Parathyroid adenoma (tissue), 2 donors: ENCODE results near the gene MAPK8IP1.

Experiments used
- H2AFZ ChIP-seq: fragments of 300-600 bp; sonication (generic); one replicate; pipeline ENCODE4 v1.7.0; 2017; ENCODE audit warnings: antibody characterized with exemption, mild to moderate bottlenecking
- H3K27ac ChIP-seq: fragments of 300-600 bp; sonication (generic); one replicate; pipeline ENCODE4 v1.7.0; 2017
- H3K27me3 ChIP-seq: fragments of 300-600 bp; sonication (generic); one replicate; pipeline ENCODE4 v1.7.0; 2017; ENCODE audit warnings: low read length; ENCODE audit not compliant: control insufficient read depth, insufficient read depth
- H3K36me3 ChIP-seq: fragments of 300-600 bp; sonication (generic); one replicate; pipeline ENCODE4 v1.7.0; 2017; ENCODE audit warnings: low read length; ENCODE audit not compliant: control insufficient read depth, insufficient read depth
- H3K4me1 ChIP-seq: fragments of 300-600 bp; sonication (generic); one replicate; pipeline ENCODE4 v1.7.0; 2017; ENCODE audit warnings: control low read depth
- H3K4me2 ChIP-seq: fragments of 300-600 bp; sonication (generic); one replicate; pipeline ENCODE4 v1.7.0; 2017; ENCODE audit warnings: low read length
- H3K4me3 ChIP-seq: fragments of 300-600 bp; sonication (generic); one replicate; pipeline ENCODE4 v1.7.0; 2017; ENCODE audit warnings: low read depth, low read length
- H3K79me2 ChIP-seq: fragments of 300-600 bp; sonication (generic); one replicate; pipeline ENCODE4 v1.7.0; 2017; ENCODE audit warnings: control low read depth
- H3K9ac ChIP-seq: fragments of 300-600 bp; sonication (generic); one replicate; pipeline ENCODE4 v1.7.0; 2017; ENCODE audit warnings: mild to moderate bottlenecking
- H3K9me3 ChIP-seq: fragments of 300-600 bp; sonication (generic); one replicate; pipeline ENCODE4 v1.7.0; 2017; ENCODE audit warnings: low read length; ENCODE audit not compliant: control insufficient read depth
- TF ChIP-seq, protein P1 (sequence below): fragments of 300-600 bp; sonication (generic); IDR thresholded peaks from one replicate; pipeline ENCODE4 v1.7.0; 2017; ENCODE audit warnings: antibody characterized with exemption, mild to moderate bottlenecking
- donor health status: primary hyperparathyroidism.

Gene MAPK8IP1

DNA sequence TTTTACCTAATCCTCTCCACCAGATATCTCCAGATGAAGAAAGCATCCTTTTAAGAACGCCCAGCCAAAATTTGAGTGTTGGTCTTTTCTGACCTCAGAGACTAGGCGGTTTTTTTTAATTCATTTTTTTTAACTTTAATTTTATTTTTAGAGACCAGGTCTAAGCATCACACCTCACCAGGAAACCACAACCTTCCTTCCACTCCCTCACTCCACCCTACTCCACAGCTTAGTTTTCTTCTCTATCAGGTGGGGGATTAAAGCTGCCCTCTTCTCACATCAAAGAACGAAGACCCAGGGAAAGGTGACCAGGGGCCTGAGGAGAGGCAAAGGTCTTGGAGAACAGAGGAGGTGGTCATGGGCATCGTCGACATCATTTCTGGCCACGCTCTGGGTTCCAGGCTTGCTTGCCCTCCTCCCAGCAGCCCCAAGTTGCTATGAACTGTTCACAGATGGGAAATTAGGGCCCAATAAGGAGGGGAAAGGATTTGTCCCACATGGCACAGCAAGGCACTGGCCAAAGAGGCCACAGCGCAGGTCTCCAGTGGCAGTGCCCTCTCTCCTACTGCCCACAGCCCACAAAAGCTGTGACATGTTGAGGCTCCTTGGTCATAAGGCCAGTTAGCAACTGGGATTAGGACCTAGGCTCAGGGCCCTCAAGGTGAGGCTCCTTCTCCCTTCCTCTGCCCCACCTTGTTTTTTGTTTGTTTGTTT, 33.7 kb downstream of the MAPK8IP1 start:
- no peak overlapping the region for H3K27ac ChIP-seq
- no peaks in the 10 kb centered on the region for H3K79me2 ChIP-seq
- no peaks in the 10 kb centered on the region for H3K36me3 ChIP-seq
- H3K4me3 ChIP-seq, result peak overlapping the region; percentile 94
- no peaks in the 10 kb centered on the region for H3K9me3 ChIP-seq
- H2AFZ ChIP-seq, result no peak overlapping the region
- peak overlapping the region; percentile 93 for H3K4me2 ChIP-seq
- H3K9ac ChIP-seq, result no peak overlapping the region
- TF ChIP-seq, protein P1, sequence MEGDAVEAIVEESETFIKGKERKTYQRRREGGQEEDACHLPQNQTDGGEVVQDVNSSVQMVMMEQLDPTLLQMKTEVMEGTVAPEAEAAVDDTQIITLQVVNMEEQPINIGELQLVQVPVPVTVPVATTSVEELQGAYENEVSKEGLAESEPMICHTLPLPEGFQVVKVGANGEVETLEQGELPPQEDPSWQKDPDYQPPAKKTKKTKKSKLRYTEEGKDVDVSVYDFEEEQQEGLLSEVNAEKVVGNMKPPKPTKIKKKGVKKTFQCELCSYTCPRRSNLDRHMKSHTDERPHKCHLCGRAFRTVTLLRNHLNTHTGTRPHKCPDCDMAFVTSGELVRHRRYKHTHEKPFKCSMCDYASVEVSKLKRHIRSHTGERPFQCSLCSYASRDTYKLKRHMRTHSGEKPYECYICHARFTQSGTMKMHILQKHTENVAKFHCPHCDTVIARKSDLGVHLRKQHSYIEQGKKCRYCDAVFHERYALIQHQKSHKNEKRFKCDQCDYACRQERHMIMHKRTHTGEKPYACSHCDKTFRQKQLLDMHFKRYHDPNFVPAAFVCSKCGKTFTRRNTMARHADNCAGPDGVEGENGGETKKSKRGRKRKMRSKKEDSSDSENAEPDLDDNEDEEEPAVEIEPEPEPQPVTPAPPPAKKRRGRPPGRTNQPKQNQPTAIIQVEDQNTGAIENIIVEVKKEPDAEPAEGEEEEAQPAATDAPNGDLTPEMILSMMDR, result no peak
- H3K4me1 ChIP-seq, result peaks cover 5% of the 10 kb centered on the region
- no peaks in the 10 kb centered on the region for H3K27me3 ChIP-seq

DNA sequence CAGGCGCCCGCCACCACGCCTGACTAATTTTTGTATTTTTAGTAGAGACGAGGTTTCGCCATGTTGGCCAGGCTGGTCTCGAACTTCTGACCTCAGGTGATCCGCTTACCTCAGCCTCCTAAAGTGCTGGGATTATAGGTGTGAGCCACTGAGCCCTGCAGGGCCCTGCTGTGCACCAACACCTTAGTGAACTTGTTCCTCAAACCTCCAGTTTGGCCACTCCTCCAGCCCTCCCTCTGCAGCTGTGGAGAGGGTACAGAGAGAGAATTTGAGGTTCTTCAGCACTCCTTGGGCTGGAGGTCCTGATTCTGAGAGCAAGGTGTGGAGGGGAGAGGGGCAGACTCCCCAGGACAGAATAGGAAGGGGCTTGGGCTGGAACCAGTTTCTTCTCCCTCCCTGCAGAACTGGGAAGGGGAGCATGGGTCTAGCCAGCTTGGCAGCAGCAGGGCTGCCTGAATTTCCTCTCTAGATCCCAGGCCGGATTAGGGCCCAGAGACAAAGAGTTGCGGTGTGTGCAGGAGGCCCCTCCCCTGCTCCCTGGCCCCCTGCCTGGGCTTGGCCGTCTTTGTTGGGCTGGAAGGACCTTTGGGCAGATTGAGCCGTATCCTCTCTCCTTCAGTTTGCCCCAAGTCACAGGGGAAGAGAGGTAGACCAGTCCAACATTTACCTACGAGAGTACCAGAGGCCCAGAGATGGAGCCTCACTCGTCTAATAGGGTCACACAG, 34.5 kb downstream of the MAPK8IP1 start:
- Histone ChIP-seq H3K79me2 (no peaks in the 10 kb centered on the region), H2AFZ (no peak overlapping the region), H3K4me3 (no peak overlapping the region), H3K36me3 (no peaks in the 10 kb centered on the region), H3K9ac (no peak overlapping the region), H3K4me2 (no peak overlapping the region), H3K4me1 (peaks cover 5% of the 10 kb centered on the region), H3K27ac (no peak overlapping the region), H3K9me3 (no peaks in the 10 kb centered on the region), H3K27me3 (no peaks in the 10 kb centered on the region)
- TF ChIP-seq, protein P1, result no peak

DNA sequence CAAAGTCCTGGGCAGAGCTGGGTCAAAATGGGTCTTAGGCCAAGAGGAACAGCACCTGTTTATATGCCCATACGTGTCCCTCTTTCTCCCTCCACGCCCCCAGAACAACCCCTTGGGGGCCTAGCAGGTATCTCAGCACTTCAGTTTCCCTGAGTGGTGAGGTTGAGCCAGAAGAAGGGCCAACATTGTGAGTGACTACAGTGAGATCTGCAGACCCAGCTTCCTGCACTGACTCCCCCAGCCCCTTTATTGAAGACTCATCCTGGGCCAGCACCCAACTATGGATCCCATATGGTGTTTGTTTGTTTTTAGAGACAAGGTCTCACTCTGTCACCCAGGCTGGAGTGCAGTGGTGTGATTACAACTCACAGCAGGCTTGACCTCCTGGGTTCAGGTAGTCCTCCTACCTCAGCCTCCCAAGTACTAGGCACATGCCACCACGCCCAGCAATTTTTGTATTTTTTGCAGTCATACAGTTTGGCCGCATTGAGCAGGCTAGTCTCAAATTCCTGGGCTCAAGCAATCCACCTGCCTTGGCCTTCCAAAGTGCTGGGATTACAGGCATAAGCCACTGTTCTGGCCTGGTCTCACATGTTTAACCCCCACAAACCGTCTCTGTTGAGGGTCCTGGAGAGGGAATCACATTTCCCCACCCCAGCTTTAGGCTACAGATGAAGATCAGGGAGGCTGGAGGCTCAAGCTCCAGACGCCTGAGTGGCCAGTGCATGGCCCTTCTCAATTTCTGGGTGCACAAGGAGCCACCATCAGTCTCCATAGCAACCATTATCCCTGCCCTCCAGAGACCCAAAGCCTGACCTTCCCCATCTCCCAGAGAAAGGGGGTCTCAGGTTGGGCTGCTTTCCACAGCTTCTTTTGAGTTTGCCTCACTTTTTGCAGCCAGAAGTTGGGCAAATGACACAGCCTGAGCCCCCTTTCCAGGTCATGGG, 35.4 kb downstream of the MAPK8IP1 start:
- Histone ChIP-seq H3K4me1 (peaks cover 5% of the 10 kb centered on the region), H3K36me3 (no peaks in the 10 kb centered on the region), H3K27ac (peak overlapping the region; percentile 87), H3K9ac (no peak overlapping the region), H3K4me2 (peak overlapping the region; percentile 45), H3K9me3 (no peaks in the 10 kb centered on the region), H3K27me3 (no peaks in the 10 kb centered on the region), H2AFZ (peak overlapping the region; percentile 76), H3K79me2 (no peaks in the 10 kb centered on the region), H3K4me3 (no peak overlapping the region)
- TF ChIP-seq, protein P1, result no peak

DNA sequence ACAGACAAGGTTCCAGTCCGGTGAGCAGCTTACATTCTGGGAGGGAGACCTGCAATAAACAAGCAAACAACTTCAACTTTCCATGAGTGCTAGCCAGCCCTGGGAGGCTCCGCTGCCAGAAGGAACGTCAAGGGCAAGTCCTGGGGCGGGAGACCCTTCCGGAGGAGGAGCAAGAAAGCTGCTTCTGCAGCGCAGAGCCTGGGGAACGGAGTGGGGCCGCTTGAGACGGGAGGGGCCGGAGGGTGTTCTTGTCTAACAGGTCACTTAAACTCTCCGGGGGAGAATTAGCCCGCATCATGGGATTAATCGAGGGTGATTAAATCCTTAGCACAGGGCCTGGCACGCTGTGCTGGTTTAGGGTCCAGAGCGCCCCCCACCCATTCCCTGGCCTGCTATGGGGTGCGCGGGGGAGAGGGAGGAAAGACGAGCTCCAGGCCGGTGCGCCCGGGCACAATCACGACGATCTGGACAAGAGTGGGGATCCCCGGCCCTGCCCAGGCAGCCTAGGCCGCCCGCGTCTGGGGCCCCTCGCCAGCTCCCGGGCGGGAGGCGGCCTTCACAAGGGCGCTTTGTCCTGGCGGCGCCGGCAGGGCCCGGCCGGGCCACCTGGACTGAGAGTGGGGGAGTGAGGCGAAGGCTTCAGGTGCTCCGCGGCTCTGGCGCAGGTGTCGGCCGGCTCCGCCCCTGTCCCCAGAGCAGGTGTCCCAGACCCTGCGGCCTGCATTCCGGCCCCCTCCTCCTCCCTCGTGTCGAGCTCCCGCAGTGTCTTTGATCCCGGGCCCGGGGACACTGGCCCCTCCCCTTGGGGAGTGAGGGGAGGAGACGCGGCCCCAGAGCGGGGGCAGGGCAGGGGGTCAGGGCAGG, 36.3 kb downstream of the MAPK8IP1 start:
- H3K27me3 ChIP-seq, result no peaks in the 10 kb centered on the region
- H3K27ac ChIP-seq, result peak overlapping the region; percentile 87
- peak overlapping the region; percentile 45 for H3K4me2 ChIP-seq
- H3K36me3 ChIP-seq, result no peaks in the 10 kb centered on the region
- peak overlapping the region; percentile 76 for H2AFZ ChIP-seq
- peak overlapping the region; percentile 47 for H3K4me3 ChIP-seq
- H3K9ac ChIP-seq, result peak overlapping the region; percentile 49
- H3K9me3 ChIP-seq, result no peaks in the 10 kb centered on the region
- TF ChIP-seq, protein P1, result no peak
- peaks cover 5% of the 10 kb centered on the region for H3K4me1 ChIP-seq
- H3K79me2 ChIP-seq, result no peaks in the 10 kb centered on the region
